Measurements from ENCODE around the gene KRT8. TPM values are rescaled to one million over a fixed set of nuclear protein-coding genes. Genes with fewer than 3 reads are reported as not detected.
A peak's percentile ranks its signal among the peaks of the same experiment; 100 is the strongest.
"Not testable (repeated sequence)": the region's sequence is repeated elsewhere in the genome, so short reads cannot be mapped to it uniquely, and the experiment has no call there.

Gene KRT8
- total RNA-seq: 10 to 100 TPM in 2 of 4 donors, 1 to 10 TPM in 1, under 1 TPM in 1; 0.20 to 19.7 (median 10.2) TPM

GRCh38 chr12:52904509-52905300 is at the start of gene KRT8:
Gene KRT8 (minus strand): TSS chr12:52905076. CDS start chr12:52904981, 95 bp downstream.
- not testable (repeated sequence) for H3K9me3 ChIP-seq; H3K36me3 ChIP-seq; DNase-seq (ENCODE audit: low spot score in 2 of 2); H3K27me3 ChIP-seq
- peaks cover 0 to 22% (median 9%) of the 10 kb centered on the region in 4 donors for H3K4me1 ChIP-seq
- peak within 1 kb of the TSS; percentile 41 to 75 (median 70) for H3K27ac ChIP-seq
- WGBS, 2 donors: 74 to 81% methylated on average over 29 to 33 of the region's 33 CpGs
- peak within 1 kb of the TSS; percentile 24 to 53 (median 42) for H3K4me3 ChIP-seq

- H3K27me3 ChIP-seq: peaks cover 0 to 23% of the 10 kb centered on the region in 2 donors
- no peak overlapping the region for H3K4me3 ChIP-seq
- no peaks in the 10 kb centered on the region for H3K9me3 ChIP-seq
- no peak overlapping the region for H3K27ac ChIP-seq
- WGBS, 2 donors: 88 to 91% methylated on average over 7 of the region's 7 CpGs
- DNase-seq (ENCODE audit: low spot score in 2 of 2): no peak
- no peak for TF ChIP-seq EP300 (IDR thresholded peaks at IDR 0.05)
- no peak for TF ChIP-seq CTCF (IDR thresholded peaks at IDR 0.05)
- no peak for TF ChIP-seq POLR2A (IDR thresholded peaks at IDR 0.05)
- H3K36me3 ChIP-seq: no peaks in the 10 kb centered on the region
- H3K4me1 ChIP-seq: peaks cover 0 to 9% (median 2%) of the 10 kb centered on the region in 4 donors
Observed at GRCh38 chr12:52953181-52953841, 48.4 kb upstream of the KRT8 start.

GRCh38 chr12:52952076-52952801 is 47.4 kb upstream of the KRT8 start:
- H3K27me3 ChIP-seq: peaks cover 0 to 28% of the 10 kb centered on the region in 2 donors
- H3K36me3 ChIP-seq: no peaks in the 10 kb centered on the region
- 68 to 82% methylated on average over 15 of the region's 15 CpGs for WGBS, 2 donors
- peaks cover 0 to 9% (median 2%) of the 10 kb centered on the region in 4 donors for H3K4me1 ChIP-seq
- TF ChIP-seq CTCF (IDR thresholded peaks at IDR 0.05): no peak
- H3K27ac ChIP-seq: no peak overlapping the region
- no peaks in the 10 kb centered on the region for H3K9me3 ChIP-seq
- H3K4me3 ChIP-seq: no peak overlapping the region
- no peak for DNase-seq (ENCODE audit: low spot score in 2 of 2)

GRCh38 chr12:52951640-52952039 is 46.8 kb upstream of the KRT8 start:
- Histone ChIP-seq H3K36me3 (no peaks in the 10 kb centered on the region), H3K9me3 (no peaks in the 10 kb centered on the region), H3K4me3 (no peak overlapping the region), H3K27ac (no peak overlapping the region), H3K27me3 (peaks cover 0 to 28% of the 10 kb centered on the region in 2 donors), H3K4me1 (peaks cover 0 to 9% (median 2%) of the 10 kb centered on the region in 4 donors)
- TF ChIP-seq POLR2A (IDR thresholded peaks at IDR 0.05) (no peak), EP300 (IDR thresholded peaks at IDR 0.05) (no peak), CTCF (IDR thresholded peaks at IDR 0.05) (no peak)
- 81 to 89% methylated on average over 6 of the region's 6 CpGs for WGBS, 2 donors
- no peak for DNase-seq (ENCODE audit: low spot score in 2 of 2)

- no peaks in the 10 kb centered on the region for H3K36me3 ChIP-seq
- no peak overlapping the region for H3K4me3 ChIP-seq
- H3K4me1 ChIP-seq: peaks cover 0 to 9% (median 2%) of the 10 kb centered on the region in 4 donors
- WGBS, 2 donors: 91 to 100% methylated on average over 1 of the region's 1 CpG
- no peaks in the 10 kb centered on the region for H3K9me3 ChIP-seq
- H3K27ac ChIP-seq: no peak overlapping the region
- DNase-seq (ENCODE audit: low spot score in 2 of 2): no peak
- peaks cover 0 to 28% of the 10 kb centered on the region in 2 donors for H3K27me3 ChIP-seq
- TF ChIP-seq POLR2A (IDR thresholded peaks at IDR 0.05): no peak
- no peak for TF ChIP-seq CTCF (IDR thresholded peaks at IDR 0.05)
- no peak for TF ChIP-seq EP300 (IDR thresholded peaks at IDR 0.05)
Observed at GRCh38 chr12:52951126-52951525, 46.2 kb upstream of the KRT8 start.

Data from tibial nerve (tissue), 4 donors.